ENCODE data around the gene SLC2A13.

- TF ChIP-seq, protein P1, sequence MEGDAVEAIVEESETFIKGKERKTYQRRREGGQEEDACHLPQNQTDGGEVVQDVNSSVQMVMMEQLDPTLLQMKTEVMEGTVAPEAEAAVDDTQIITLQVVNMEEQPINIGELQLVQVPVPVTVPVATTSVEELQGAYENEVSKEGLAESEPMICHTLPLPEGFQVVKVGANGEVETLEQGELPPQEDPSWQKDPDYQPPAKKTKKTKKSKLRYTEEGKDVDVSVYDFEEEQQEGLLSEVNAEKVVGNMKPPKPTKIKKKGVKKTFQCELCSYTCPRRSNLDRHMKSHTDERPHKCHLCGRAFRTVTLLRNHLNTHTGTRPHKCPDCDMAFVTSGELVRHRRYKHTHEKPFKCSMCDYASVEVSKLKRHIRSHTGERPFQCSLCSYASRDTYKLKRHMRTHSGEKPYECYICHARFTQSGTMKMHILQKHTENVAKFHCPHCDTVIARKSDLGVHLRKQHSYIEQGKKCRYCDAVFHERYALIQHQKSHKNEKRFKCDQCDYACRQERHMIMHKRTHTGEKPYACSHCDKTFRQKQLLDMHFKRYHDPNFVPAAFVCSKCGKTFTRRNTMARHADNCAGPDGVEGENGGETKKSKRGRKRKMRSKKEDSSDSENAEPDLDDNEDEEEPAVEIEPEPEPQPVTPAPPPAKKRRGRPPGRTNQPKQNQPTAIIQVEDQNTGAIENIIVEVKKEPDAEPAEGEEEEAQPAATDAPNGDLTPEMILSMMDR (IDR thresholded peaks at IDR 0.05 in 4 of 5, conservative IDR thresholded peaks at IDR 0.05 in 1 of 5) = no peak
- TF ChIP-seq POLR2A (IDR thresholded peaks at IDR 0.05) = no peak
Measured at GRCh38 chr12:40015345-40015744, 90.5 kb downstream of the SLC2A13 start.
